Keratinocyte (primary cell): ENCODE measurements around the gene TRUB1. TPM values are rescaled to one million over a fixed set of nuclear protein-coding genes. Genes with fewer than 3 reads are reported as not detected.

Source experiments
- DNase-seq: peaks from one replicate; pipeline ENCODE4 v3.0.0-alpha.2; 2011; ENCODE audit warnings: low read depth, missing footprints, low spot score
- FAIRE-seq: peaks from 2 replicates; lab custom pipeline; 2011; peaks lifted over from hg19 to GRCh38; lab: Jason Lieb, UNC
- H2AFZ ChIP-seq: 2 replicates; pipeline ENCODE4 v1.6.0; 2012; ENCODE audit warnings: low read length, control low read depth, inconsistent platforms; ENCODE audit not compliant: control insufficient read depth
- H3K27ac ChIP-seq: 2 replicates; pipeline ENCODE4 v1.5.1; 2011; ENCODE audit warnings: low read length; ENCODE audit not compliant: control insufficient read depth, insufficient read depth
- H3K27me3 ChIP-seq: 3 replicates; pipeline ENCODE4 v1.6.0; 2011; ENCODE audit warnings: low read length; ENCODE audit not compliant: control insufficient read depth, insufficient read depth; ENCODE audit errors: extremely low read depth
- H3K36me3 ChIP-seq, 2 experiments: 2 replicates in 1 of 2; 3 replicates in 1 of 2; pipeline ENCODE4 v1.5.1; 2011; ENCODE audit warnings: low read length in 2 of 2, mild to moderate bottlenecking in 1 of 2; ENCODE audit not compliant: control insufficient read depth in 2 of 2, insufficient read depth in 2 of 2; ENCODE audit errors: extremely low read depth in 1 of 2
- H3K4me1 ChIP-seq: 3 replicates; pipeline ENCODE4 v1.5.1; 2011; ENCODE audit warnings: low read length; ENCODE audit not compliant: control insufficient read depth, insufficient read depth; ENCODE audit errors: extremely low read depth
- H3K4me2 ChIP-seq: 3 replicates; pipeline ENCODE4 v1.6.0; 2011; ENCODE audit warnings: low read depth, low read length; ENCODE audit not compliant: control insufficient read depth, insufficient read depth; ENCODE audit errors: extremely low read depth
- H3K4me3 ChIP-seq, 3 experiments: fragments of 200-600 bp in 1 of 3; sonication (generic) in 1 of 3; 2 replicates in 2 of 3; 3 replicates in 1 of 3; pipeline ENCODE4 v1.5.1; 2011 to 2016; ENCODE audit warnings: low read length in 3 of 3, mild to moderate bottlenecking in 3 of 3, control low read depth in 2 of 3, inconsistent platforms in 1 of 3, low read depth in 1 of 3, mixed read lengths in 1 of 3, mixed run types in 1 of 3, moderate library complexity in 1 of 3; ENCODE audit not compliant: control insufficient read depth in 2 of 3, insufficient read depth in 2 of 3; ENCODE audit errors: extremely low read depth in 1 of 3
- H3K79me2 ChIP-seq: 2 replicates; pipeline ENCODE4 v1.6.0; 2012; ENCODE audit warnings: low read length; ENCODE audit not compliant: control insufficient read depth, insufficient read depth
- H3K9ac ChIP-seq: 3 replicates; pipeline ENCODE4 v1.6.0; 2011; ENCODE audit warnings: low read length; ENCODE audit not compliant: control insufficient read depth, insufficient read depth; ENCODE audit errors: extremely low read depth
- H3K9me1 ChIP-seq: 3 replicates; pipeline ENCODE4 v1.6.0; 2011; ENCODE audit warnings: low read length; ENCODE audit not compliant: control insufficient read depth, insufficient read depth; ENCODE audit errors: extremely low read depth
- H3K9me3 ChIP-seq: 2 replicates; pipeline ENCODE4 v1.5.1; 2012; ENCODE audit warnings: low read depth, low read length; ENCODE audit not compliant: control insufficient read depth
- H4K20me1 ChIP-seq: 3 replicates; pipeline ENCODE4 v1.6.0; 2011; ENCODE audit warnings: low read length; ENCODE audit not compliant: control insufficient read depth, insufficient read depth; ENCODE audit errors: extremely low read depth
- CTCF ChIP-seq, 3 experiments: IDR thresholded peaks in 1 of 3; conservative IDR thresholded peaks in 1 of 3; optimal IDR thresholded peaks in 1 of 3; 2 replicates in 2 of 3; 3 replicates in 1 of 3; pipeline versions ENCODE3 to v1.5.1; 2011; ENCODE audit warnings: low read length in 3 of 3, mild to moderate bottlenecking in 3 of 3, moderate library complexity in 2 of 3, control low read depth in 1 of 3, inconsistent platforms in 1 of 3; ENCODE audit not compliant: insufficient read depth in 2 of 3; ENCODE audit errors: extremely low read depth in 1 of 3
- EZH2 ChIP-seq: IDR thresholded peaks from one replicate; pipeline ENCODE4 v1.6.1; 2012; ENCODE audit warnings: inconsistent platforms, mild to moderate bottlenecking, low read length, moderate library complexity
- dilution Hi-C: fragments of 300-500 bp; cut with MboI; formaldehyde crosslinking; loops from one replicate; pipeline ENCODE4 v1.7.0; 2020; ENCODE audit warnings: low sequenced_read_pairs; ENCODE audit not compliant: extremely low pct_ligation_motif_present
- polyA plus RNA-seq, 5 experiments: library from polyadenylated mRNA; depleted of rRNA in 3 of 5; stranded (reverse) in 3 of 5; stranded (forward) in 1 of 5; unstranded in 1 of 5; fragments of >200 nt; gene quantifications; 1 replicate in 1 of 5; 2 replicates in 3 of 5; 3 replicates in 1 of 5; pipeline versions ENCODE4 v1.2.1 to v1.2.3, GENCODE V29; 2011 to 2012; ENCODE audit warnings: missing spikeins in 2 of 5, low read depth in 1 of 5, low replicate concordance in 1 of 5

Gene TRUB1
- polyA plus RNA-seq, 1 donor (not counting 4 experiments of a cell fraction or from before 2014, with no cell fraction given): 20.5 TPM

GRCh38 chr10:114917927-114918672 lies 19.9 kb upstream of the TRUB1 start:
- H3K9me1 ChIP-seq: no peaks in the 10 kb centered on the region
- no peaks in the 10 kb centered on the region for H4K20me1 ChIP-seq

GRCh38 chr10:114920459-114920858 lies 17.5 kb upstream of the TRUB1 start:
- no peak for FAIRE-seq
- Histone ChIP-seq H3K9ac (no peak overlapping the region), H4K20me1 (no peaks in the 10 kb centered on the region), H3K4me3 (no peak overlapping the region), H3K36me3 (no peaks in the 10 kb centered on the region), H3K27me3 (no peaks in the 10 kb centered on the region), H2AFZ (no peak overlapping the region), H3K4me1 (peaks cover 20% of the 10 kb centered on the region), H3K4me2 (no peak overlapping the region), H3K27ac (no peak overlapping the region), H3K79me2 (no peaks in the 10 kb centered on the region), H3K9me1 (no peaks in the 10 kb centered on the region), H3K9me3 (no peaks in the 10 kb centered on the region)
- DNase-seq: no peak
- TF ChIP-seq EZH2 (no peak), CTCF (optimal IDR thresholded peaks at IDR 0.05 in 1 of 3, IDR thresholded peaks at IDR 0.05 in 1 of 3, conservative IDR thresholded peaks at IDR 0.05 in 1 of 3; ENCODE audit: extremely low read depth in 1 of 3, insufficient read depth in 2 of 3, low read length in 3 of 3) (no peak)
- dilution Hi-C loops: no loop called here

More at GRCh38 chr10:114917927-114918672, 19.9 kb upstream of the TRUB1 start:
- no peak overlapping the region for H3K9ac ChIP-seq
- no peak overlapping the region for H3K4me3 ChIP-seq
- FAIRE-seq (peak; percentile 58), DNase-seq (no peak)
- H3K36me3 ChIP-seq: no peaks in the 10 kb centered on the region
- peaks cover 18% of the 10 kb centered on the region for H3K4me1 ChIP-seq
- peak overlapping the region; percentile 32 for H3K27ac ChIP-seq
- peak overlapping the region; percentile 55 for H3K4me2 ChIP-seq
- H3K79me2 ChIP-seq: no peaks in the 10 kb centered on the region
- H2AFZ ChIP-seq: peak overlapping the region; percentile 64
- H3K27me3 ChIP-seq: no peaks in the 10 kb centered on the region
- no peak for TF ChIP-seq CTCF (optimal IDR thresholded peaks at IDR 0.05 in 1 of 3, IDR thresholded peaks at IDR 0.05 in 1 of 3, conservative IDR thresholded peaks at IDR 0.05 in 1 of 3; ENCODE audit: extremely low read depth in 1 of 3, insufficient read depth in 2 of 3, low read length in 3 of 3)
- no peak for TF ChIP-seq EZH2
- dilution Hi-C loops: no loop called here
- H3K9me3 ChIP-seq: no peaks in the 10 kb centered on the region
